PC-9 (cell line): Measurements from ENCODE around the gene RNF31.

Source experiments
- CTCF ChIP-seq: fragments of 200-600 bp; sonication (generic); conservative IDR thresholded peaks from 2 replicates; pipeline ENCODE4 v1.6.1; 2017; ENCODE audit warnings: mixed run types, antibody characterized with exemption, mild to moderate bottlenecking, moderate library complexity
- EZH2 ChIP-seq: fragments of 200-600 bp; sonication (generic); IDR thresholded peaks from 2 replicates; pipeline ENCODE4 v1.8.0; 2017; ENCODE audit warnings: antibody characterized with exemption, low read depth

- TF ChIP-seq CTCF (no peak), EZH2 (no peak)
These were observed 25.1 kb downstream of the RNF31 start for GRCh38 chr14:24172261-24172860.
